ENCODE data around the gene HES7.

The HES7 gene

DNA sequence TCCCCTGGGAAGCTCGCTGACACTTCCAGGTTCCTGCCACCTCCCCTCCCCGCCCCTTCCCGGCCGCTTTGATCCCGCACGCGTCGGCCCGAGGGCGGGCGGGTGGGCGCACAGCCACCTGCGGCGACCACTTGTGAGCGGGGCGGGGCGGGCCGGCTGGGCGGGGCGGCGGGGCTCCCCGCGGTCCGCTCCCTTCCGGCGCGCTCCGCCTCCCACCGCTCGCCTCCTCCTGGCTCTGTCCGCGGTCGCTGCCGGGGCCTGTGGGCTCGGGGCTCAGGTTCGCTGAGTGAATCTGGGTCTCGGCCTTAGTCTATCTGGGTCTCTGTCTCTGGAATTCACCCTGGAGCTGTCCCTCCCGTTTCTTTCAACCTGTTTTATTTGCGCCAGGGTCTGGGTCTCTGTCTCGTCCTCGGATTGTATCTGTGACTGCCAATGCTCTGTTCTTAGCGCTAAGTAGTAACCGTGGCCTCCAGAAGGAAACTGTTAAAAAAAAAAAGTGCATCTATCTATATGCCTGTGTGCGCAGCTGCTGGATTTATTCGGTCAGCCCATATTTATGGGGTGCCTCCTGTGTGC lies 2.7 kb upstream of the HES7 start:
- Histone ChIP-seq H3K4me1 (ENCODE audit: control insufficient read depth, insufficient read depth, low read length) (peaks cover 48% of the 10 kb centered on the region), H3K36me3 (ENCODE audit: control insufficient read depth in 2 of 2, insufficient read depth in 2 of 2, low read length in 2 of 2) (no peaks in the 10 kb centered on the region), H3K27me3 (ENCODE audit: control insufficient read depth in 1 of 2, insufficient read depth in 2 of 2, low read length in 2 of 2) (peaks cover 41% of the 10 kb centered on the region in 2 donors)

DNA sequence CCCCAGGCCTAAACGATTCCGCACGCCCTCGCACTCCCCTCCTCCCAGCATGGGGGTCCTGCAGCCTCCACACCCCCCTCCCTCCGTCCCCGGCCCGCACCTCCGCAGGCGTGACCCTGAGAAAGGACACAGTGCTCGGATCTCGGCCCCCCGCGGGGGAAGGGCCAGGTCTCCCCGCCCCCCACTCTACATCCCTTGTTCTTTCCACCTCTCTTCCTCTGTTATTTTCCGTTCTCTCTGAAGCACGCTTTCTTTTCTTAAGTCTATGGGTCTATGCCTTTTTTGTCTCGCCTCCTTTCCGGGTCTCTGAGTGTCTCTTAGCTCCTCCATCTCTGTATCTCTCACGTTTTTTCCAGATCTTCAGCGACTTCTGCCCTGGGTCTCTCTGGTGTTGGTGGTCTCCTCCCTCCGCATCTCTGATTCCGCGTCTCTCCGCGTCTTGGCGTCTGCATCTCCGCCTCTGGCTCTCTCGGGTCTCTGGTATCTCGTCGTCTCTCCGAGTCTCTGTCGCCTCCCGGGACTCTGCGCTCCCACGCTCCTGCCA lies 2.1 kb upstream of the HES7 start:
- peak overlapping the region; percentile 86 to 87 for H3K4me3 ChIP-seq (ENCODE audit: low read length in 2 of 2)
- H3K27me3 ChIP-seq (ENCODE audit: control insufficient read depth in 1 of 2, insufficient read depth in 2 of 2, low read length in 2 of 2) = peaks cover 43 to 44% of the 10 kb centered on the region in 2 donors
- H3K27ac ChIP-seq (ENCODE audit: low read length) = no peak overlapping the region
- no peaks in the 10 kb centered on the region for H3K36me3 ChIP-seq (ENCODE audit: control insufficient read depth in 2 of 2, insufficient read depth in 2 of 2, low read length in 2 of 2)
- peak overlapping the region; percentile 50 to 51 for H3K9ac ChIP-seq (ENCODE audit: low read length in 2 of 2)
- H3K4me1 ChIP-seq (ENCODE audit: control insufficient read depth, insufficient read depth, low read length) = peaks cover 52% of the 10 kb centered on the region
- H3K9me3 ChIP-seq (ENCODE audit: control insufficient read depth in 2 of 2, low read length in 2 of 2) = no peaks in the 10 kb centered on the region

More for the DNA sequence above, 2.7 kb upstream of the HES7 start:
- no peaks in the 10 kb centered on the region for H3K9me3 ChIP-seq (ENCODE audit: control insufficient read depth in 2 of 2, low read length in 2 of 2)
- H3K27ac ChIP-seq (ENCODE audit: low read length) = peak overlapping the region; percentile 18
- H3K9ac ChIP-seq (ENCODE audit: low read length in 2 of 2) = peak overlapping the region; percentile 60 to 69
- H3K4me3 ChIP-seq (ENCODE audit: low read length in 2 of 2) = peak overlapping the region; percentile 86 to 87

DNA sequence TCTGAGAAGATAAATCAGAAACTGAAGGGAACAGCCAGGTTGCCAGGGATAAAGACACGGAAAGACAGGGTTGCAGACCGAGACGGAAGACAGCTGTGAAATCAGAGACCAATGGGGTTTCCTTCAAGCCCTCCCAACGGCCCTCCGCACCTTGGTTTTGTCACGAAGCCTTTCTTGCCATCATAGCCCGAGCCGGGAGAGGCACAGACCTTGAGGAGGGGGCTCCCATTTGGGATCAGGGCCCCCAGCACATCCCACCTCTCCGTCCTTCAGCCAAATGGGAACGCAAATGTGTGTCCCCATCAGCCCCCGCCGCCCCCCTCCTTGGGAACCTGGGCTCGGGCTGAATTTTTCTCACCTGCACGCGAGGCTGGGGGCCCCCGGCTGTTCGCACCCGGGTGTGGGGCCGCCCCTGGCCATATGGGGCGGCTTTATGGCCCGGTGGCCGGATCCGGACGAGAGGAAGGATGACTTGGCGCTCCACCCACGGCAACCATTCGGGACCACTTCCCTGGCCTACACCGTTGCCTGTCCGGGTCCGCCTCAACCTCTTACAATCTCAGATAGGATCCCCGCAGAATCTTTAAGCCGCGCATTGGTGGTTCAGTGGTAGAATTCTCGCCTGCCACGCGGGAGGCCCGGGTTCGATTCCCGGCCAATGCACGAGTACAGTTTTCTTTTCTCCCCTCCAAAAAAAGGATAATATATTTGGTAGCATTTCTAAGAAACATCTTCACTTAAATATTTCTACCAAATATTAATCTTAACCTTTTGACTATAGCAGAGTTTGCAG lies 1.4 kb upstream of the HES7 start:
- Histone ChIP-seq H3K27ac (ENCODE audit: low read length) (no peak overlapping the region), H3K9me3 (ENCODE audit: control insufficient read depth in 2 of 2, low read length in 2 of 2) (no peaks in the 10 kb centered on the region), H3K4me1 (ENCODE audit: control insufficient read depth, insufficient read depth, low read length) (peaks cover 59% of the 10 kb centered on the region), H3K27me3 (ENCODE audit: control insufficient read depth in 1 of 2, insufficient read depth in 2 of 2, low read length in 2 of 2) (peaks cover 49 to 50% of the 10 kb centered on the region in 2 donors), H3K36me3 (ENCODE audit: control insufficient read depth in 2 of 2, insufficient read depth in 2 of 2, low read length in 2 of 2) (no peaks in the 10 kb centered on the region), H3K9ac (ENCODE audit: low read length in 2 of 2) (peak overlapping the region in 1 of 2 donors; percentile 50), H3K4me3 (ENCODE audit: low read length in 2 of 2) (peak overlapping the region; percentile 86 to 87)

DNA sequence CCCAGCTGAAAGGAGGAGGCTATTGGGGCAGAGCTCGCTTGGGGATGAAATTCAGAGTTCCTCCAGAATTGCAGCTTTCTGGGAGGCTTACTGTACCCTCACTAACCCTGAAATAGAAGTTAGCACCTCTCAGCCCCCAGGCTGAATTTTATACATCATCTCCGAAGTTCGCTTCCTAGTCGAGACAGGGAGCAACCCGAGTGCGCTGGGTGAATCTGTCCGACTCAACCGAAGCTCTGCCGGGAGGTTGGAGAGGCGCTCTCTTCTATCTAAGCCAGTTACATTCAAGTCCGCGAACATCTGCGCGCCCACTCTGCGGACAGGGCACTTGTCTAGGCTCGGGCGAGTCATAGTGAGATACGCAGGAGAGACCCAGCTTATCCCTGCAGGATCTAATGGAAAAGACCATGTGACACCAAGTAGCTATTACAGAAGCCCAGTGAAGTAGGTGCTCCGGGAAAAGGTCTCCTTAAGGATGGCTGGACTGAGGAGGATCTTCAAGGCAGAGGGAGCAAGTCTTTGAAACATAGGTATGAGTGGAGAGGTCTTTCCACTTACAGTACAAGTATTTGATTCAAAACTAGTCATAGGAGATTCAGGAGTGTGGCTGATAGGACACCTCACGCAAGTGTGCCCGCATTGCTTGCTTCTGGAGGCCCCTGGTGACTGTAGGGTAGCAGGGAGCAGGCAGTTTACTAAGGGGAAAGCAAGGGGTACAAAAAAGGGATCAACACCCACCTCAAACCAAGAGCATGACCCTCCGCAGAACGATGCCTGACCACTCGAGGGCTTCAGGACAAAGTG lies 646 bp upstream of the HES7 start:
- H3K36me3 ChIP-seq (ENCODE audit: control insufficient read depth in 2 of 2, insufficient read depth in 2 of 2, low read length in 2 of 2) = no peaks in the 10 kb centered on the region
- H3K27ac ChIP-seq (ENCODE audit: low read length) = no peak overlapping the region
- no peak overlapping the region for H3K9ac ChIP-seq (ENCODE audit: low read length in 2 of 2)
- peaks cover 59% of the 10 kb centered on the region for H3K4me1 ChIP-seq (ENCODE audit: control insufficient read depth, insufficient read depth, low read length)
- H3K27me3 ChIP-seq (ENCODE audit: control insufficient read depth in 1 of 2, insufficient read depth in 2 of 2, low read length in 2 of 2) = peaks cover 48 to 53% of the 10 kb centered on the region in 2 donors
- H3K9me3 ChIP-seq (ENCODE audit: control insufficient read depth in 2 of 2, low read length in 2 of 2) = no peaks in the 10 kb centered on the region
- H3K4me3 ChIP-seq (ENCODE audit: low read length in 2 of 2) = peak overlapping the region; percentile 86 to 87

DNA sequence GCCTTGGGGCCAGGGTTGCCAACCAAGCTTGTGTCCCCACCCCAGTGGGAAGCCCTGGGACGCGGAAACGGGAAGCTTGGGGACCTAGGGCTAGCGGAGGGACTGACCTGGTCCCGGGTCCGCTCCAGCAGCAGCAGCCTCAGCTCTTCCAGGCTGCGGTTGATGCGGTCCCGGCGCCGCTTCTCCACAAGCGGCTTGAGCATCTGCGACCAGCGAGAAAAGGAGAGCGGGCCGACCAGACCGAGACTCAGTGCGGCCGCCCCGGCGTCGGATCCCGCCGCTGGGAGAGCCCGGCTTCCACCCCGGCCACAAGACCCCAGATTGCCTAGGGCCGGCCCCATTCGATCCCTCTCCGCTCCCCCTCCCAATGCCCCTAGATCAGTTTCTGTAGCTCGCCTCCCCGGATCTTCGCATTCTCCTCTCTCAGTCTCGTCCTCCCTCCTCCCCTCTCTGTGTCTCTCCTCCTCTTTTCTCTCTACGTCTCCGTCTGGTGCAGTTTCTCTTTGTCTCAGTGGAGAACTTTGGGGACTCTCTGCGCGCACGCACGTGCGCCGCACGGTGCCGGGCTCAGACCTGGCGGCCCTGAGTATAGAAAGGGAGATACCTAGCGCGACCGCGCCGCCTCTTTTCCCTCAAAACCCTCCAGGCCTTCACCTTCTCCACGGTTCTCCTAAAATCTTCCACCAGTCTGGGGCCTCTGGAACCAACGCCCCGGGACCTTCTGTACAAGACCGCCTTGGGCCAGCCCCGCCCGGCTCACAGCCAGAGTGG lies 797 bp downstream of the HES7 start:
- H3K9ac ChIP-seq (ENCODE audit: low read length in 2 of 2) = no peak overlapping the region
- peaks cover 42 to 51% of the 10 kb centered on the region in 2 donors for H3K27me3 ChIP-seq (ENCODE audit: control insufficient read depth in 1 of 2, insufficient read depth in 2 of 2, low read length in 2 of 2)
- H3K4me3 ChIP-seq (ENCODE audit: low read length in 2 of 2) = peak overlapping the region; percentile 52 to 86
- H3K9me3 ChIP-seq (ENCODE audit: control insufficient read depth in 2 of 2, low read length in 2 of 2) = no peaks in the 10 kb centered on the region
- H3K36me3 ChIP-seq (ENCODE audit: control insufficient read depth in 2 of 2, insufficient read depth in 2 of 2, low read length in 2 of 2) = no peaks in the 10 kb centered on the region
- no peak overlapping the region for H3K27ac ChIP-seq (ENCODE audit: low read length)
- peaks cover 67% of the 10 kb centered on the region for H3K4me1 ChIP-seq (ENCODE audit: control insufficient read depth, insufficient read depth, low read length)

DNA sequence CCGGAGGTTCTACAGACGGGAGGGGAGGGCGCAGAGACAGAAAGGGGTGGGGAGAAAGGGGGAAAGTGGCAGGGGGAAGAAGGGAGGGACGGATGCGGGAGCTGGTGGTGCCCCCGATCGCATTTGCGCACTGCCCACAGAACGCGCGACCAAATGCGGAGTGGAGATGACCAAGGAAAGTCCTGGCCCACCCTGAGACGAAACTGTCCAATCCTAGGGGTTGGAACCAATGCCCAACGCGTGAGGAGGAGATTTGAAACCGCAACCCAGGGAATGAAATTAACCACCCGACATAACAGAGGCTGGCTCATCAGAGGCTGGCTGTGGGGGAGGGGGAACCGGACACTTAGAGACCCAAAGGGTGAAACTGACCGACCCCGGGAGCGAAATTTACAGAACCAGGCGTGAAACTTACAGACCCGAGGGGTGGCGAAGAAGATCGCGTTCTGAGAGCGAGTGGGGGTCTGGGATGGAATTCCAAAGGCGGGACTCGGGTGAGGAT lies 1.4 kb downstream of the HES7 start:
- peaks cover 47 to 56% of the 10 kb centered on the region in 2 donors for H3K27me3 ChIP-seq (ENCODE audit: control insufficient read depth in 1 of 2, insufficient read depth in 2 of 2, low read length in 2 of 2)
- no peaks in the 10 kb centered on the region for H3K9me3 ChIP-seq (ENCODE audit: control insufficient read depth in 2 of 2, low read length in 2 of 2)
- no peak overlapping the region for H3K9ac ChIP-seq (ENCODE audit: low read length in 2 of 2)
- no peak overlapping the region for H3K27ac ChIP-seq (ENCODE audit: low read length)
- H3K4me3 ChIP-seq (ENCODE audit: low read length in 2 of 2) = peak overlapping the region; percentile 52 to 86
- H3K36me3 ChIP-seq (ENCODE audit: control insufficient read depth in 2 of 2, insufficient read depth in 2 of 2, low read length in 2 of 2) = no peaks in the 10 kb centered on the region
- peaks cover 74% of the 10 kb centered on the region for H3K4me1 ChIP-seq (ENCODE audit: control insufficient read depth, insufficient read depth, low read length)

DNA sequence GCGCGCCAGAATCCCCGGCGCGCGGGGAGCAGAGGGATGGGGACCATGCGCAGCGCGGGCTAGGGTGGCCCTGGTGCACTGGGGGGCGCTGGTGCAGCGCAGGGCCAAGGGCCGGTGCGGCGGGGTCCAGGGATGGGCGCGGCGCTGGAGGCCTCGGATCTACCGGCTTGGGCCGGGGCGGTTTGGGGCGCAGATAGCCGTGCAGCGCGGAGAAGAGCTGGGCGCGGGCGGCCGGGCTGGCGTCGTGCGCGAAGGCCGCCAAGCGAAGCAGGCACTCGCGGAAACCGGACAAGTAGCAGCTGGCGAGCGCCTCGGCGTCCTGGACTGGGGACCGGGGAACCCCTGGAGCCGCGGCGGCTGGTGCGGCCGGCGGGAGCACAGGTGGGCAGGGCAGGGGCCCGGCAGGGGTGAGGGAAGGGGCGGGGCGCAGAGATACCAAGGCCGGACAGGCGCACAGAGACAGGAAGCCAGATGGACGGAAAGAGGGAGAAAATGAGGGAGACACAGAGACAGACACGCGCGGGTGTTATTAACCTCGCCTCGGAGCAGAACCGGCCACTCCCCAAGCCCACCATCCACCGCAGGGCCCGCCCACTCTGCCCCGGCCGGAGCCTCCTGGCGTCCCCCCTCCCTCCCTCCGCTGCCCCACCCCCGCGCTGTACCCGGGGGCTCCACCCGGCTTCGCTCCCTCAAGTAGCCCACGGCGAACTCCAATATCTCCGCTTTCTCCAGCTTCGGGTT lies 2.1 kb downstream of the HES7 start:
- H3K27ac ChIP-seq (ENCODE audit: low read length) = no peak overlapping the region
- H3K36me3 ChIP-seq (ENCODE audit: control insufficient read depth in 2 of 2, insufficient read depth in 2 of 2, low read length in 2 of 2) = no peaks in the 10 kb centered on the region
- no peak overlapping the region for H3K9ac ChIP-seq (ENCODE audit: low read length in 2 of 2)
- H3K27me3 ChIP-seq (ENCODE audit: control insufficient read depth in 1 of 2, insufficient read depth in 2 of 2, low read length in 2 of 2) = peaks cover 48 to 60% of the 10 kb centered on the region in 2 donors
- H3K9me3 ChIP-seq (ENCODE audit: control insufficient read depth in 2 of 2, low read length in 2 of 2) = no peaks in the 10 kb centered on the region
- peaks cover 73% of the 10 kb centered on the region for H3K4me1 ChIP-seq (ENCODE audit: control insufficient read depth, insufficient read depth, low read length)
- peak overlapping the region; percentile 52 to 86 for H3K4me3 ChIP-seq (ENCODE audit: low read length in 2 of 2)

DNA sequence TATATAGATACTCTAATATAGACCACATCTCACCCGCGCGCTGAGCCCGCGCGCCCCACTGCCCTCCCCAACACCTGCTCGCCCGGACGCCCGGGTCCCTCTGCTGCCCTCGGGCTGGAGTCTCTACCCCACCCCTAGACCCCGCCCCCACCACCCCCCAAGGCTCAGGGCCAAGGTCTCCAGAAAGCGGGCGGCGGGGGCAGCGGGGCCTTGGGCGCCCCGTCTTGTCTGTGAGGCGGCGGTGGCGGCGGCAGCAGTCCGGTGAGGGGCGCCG lies 2.6 kb downstream of the HES7 start:
- peak overlapping the region in 1 of 2 donors; percentile 68 for H3K4me3 ChIP-seq (ENCODE audit: low read length in 2 of 2)
- no peaks in the 10 kb centered on the region for H3K36me3 ChIP-seq (ENCODE audit: control insufficient read depth in 2 of 2, insufficient read depth in 2 of 2, low read length in 2 of 2)
- H3K4me1 ChIP-seq (ENCODE audit: control insufficient read depth, insufficient read depth, low read length) = peaks cover 70% of the 10 kb centered on the region
- no peaks in the 10 kb centered on the region for H3K9me3 ChIP-seq (ENCODE audit: control insufficient read depth in 2 of 2, low read length in 2 of 2)
- H3K27ac ChIP-seq (ENCODE audit: low read length) = no peak overlapping the region
- H3K9ac ChIP-seq (ENCODE audit: low read length in 2 of 2) = no peak overlapping the region
- H3K27me3 ChIP-seq (ENCODE audit: control insufficient read depth in 1 of 2, insufficient read depth in 2 of 2, low read length in 2 of 2) = peaks cover 53 to 65% of the 10 kb centered on the region in 2 donors

DNA sequence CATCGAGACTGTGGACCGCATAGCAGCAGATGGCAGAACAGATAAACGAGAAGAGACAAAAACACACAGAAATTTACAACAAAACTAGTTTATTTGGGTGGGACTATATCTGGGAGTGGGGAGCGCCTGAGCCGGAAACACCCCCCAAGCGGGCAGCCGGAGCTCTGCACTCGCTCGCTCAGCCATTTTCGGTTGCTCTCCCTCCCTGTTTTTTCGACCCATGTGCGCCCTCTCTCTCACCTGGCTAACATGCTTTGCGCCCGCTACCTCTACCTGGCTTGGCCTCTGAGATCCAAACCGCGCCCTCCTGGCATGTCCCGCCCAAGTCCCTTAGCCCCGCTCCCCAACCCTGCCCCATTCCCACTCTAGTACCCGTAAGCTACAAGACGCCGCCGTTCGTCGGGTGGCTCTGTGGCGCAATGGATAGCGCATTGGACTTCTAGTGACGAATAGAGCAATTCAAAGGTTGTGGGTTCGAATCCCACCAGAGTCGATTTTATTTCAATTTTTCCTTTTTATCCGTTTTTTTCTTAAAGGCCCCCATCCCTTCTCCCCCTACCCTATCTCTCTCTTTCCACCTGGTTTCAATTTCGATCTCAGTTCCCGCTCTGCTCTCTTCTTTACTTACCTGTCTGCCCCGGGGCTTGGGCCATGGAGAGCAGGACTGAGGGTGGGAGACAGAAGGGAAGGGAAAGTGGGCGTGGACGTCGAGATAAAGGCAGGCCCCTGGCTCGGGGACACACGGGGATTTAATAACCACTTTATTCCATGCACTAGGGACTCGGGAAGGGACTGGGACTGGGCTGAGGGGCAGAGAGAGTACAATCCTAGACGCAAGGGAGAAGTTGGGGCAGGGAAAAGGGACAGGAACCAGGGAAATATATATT lies 3.1 kb downstream of the HES7 start:
- no peak overlapping the region for H3K27ac ChIP-seq (ENCODE audit: low read length)
- peaks cover 70% of the 10 kb centered on the region for H3K4me1 ChIP-seq (ENCODE audit: control insufficient read depth, insufficient read depth, low read length)
- H3K27me3 ChIP-seq (ENCODE audit: control insufficient read depth in 1 of 2, insufficient read depth in 2 of 2, low read length in 2 of 2) = peaks cover 58 to 69% of the 10 kb centered on the region in 2 donors
- peak overlapping the region; percentile 13 to 57 for H3K4me3 ChIP-seq (ENCODE audit: low read length in 2 of 2)
- no peaks in the 10 kb centered on the region for H3K36me3 ChIP-seq (ENCODE audit: control insufficient read depth in 2 of 2, insufficient read depth in 2 of 2, low read length in 2 of 2)
- H3K9ac ChIP-seq (ENCODE audit: low read length in 2 of 2) = no peak overlapping the region
- no peaks in the 10 kb centered on the region for H3K9me3 ChIP-seq (ENCODE audit: control insufficient read depth in 2 of 2, low read length in 2 of 2)

Data from stomach smooth muscle (tissue), 2 donors.